Globus pallidus (tissue), 1 donor: ENCODE results near the gene GSTA5.
"Not testable (repeated sequence)": the region's sequence is repeated elsewhere in the genome, so short reads cannot be mapped to it uniquely, and the experiment has no call there.

Experiments
- DNase-seq: peaks from one replicate; pipeline ENCODE4 v3.0.0-alpha.2; 2015; ENCODE audit warnings: low spot score

The GSTA5 gene

GRCh38 chr6:52788478-52788877 is 52.1 kb downstream of the GSTA5 start:
- DNase-seq: no peak

GRCh38 chr6:52787917-52788316 is 52.7 kb downstream of the GSTA5 start:
- no peak for DNase-seq

GRCh38 chr6:52786249-52786956 is 54.2 kb downstream of the GSTA5 start:
- DNase-seq: no peak

- not testable (repeated sequence) for DNase-seq
These were observed 57.8 kb downstream of the GSTA5 start for GRCh38 chr6:52782696-52783274.

- DNase-seq: not testable (repeated sequence)
These were observed 58.4 kb downstream of the GSTA5 start for GRCh38 chr6:52782209-52782608.
